Breast epithelium (tissue), 4 donors: ENCODE data around the gene RAB29. TPM values are rescaled to one million over a fixed set of nuclear protein-coding genes. Genes with fewer than 3 reads are reported as not detected.

Experiments
- DNase-seq, 2 donors: peaks; one replicate each; pipeline ENCODE4 v3.0.0-alpha.2; 2019; ENCODE audit warnings: low spot score in 2 of 2
- H3K27ac ChIP-seq, 2 donors: fragments of 200-600 bp; sonication (generic) in 1 of 2; one replicate each; pipeline ENCODE4 v1.5.1; 2016 to 2019; ENCODE audit warnings: mild to moderate bottlenecking in 1 of 2
- H3K27me3 ChIP-seq, 2 donors: fragments of 200-600 bp; sonication (generic) in 1 of 2; one replicate each; pipeline versions ENCODE4 v1.5.1 to v1.6.0; 2017 to 2019; ENCODE audit warnings: control low read depth in 1 of 2, mild to moderate bottlenecking in 1 of 2
- H3K36me3 ChIP-seq: fragments of 200-600 bp; one replicate; pipeline ENCODE4 v1.5.1; 2019
- H3K4me1 ChIP-seq, 2 donors: fragments of 200-600 bp; sonication (generic); one replicate each; pipeline ENCODE4 v1.5.1; 2016 to 2019; ENCODE audit warnings: control low read depth in 1 of 2
- H3K4me3 ChIP-seq, 3 donors: fragments of 200-600 bp; sonication (generic); 1 replicate in 2 of 3; 2 replicates in 1 of 3; pipeline ENCODE4 v1.5.1; 2016 to 2019; ENCODE audit warnings: mild to moderate bottlenecking in 3 of 3, moderate library complexity in 2 of 3
- H3K9me3 ChIP-seq, 2 donors: fragments of 200-600 bp; sonication (generic) in 1 of 2; one replicate each; pipeline ENCODE4 v1.5.1; 2016 to 2019; ENCODE audit warnings: control low read depth in 1 of 2
- POLR2A ChIP-seq: fragments of 450-650 bp; IDR thresholded peaks from one replicate; pipeline ENCODE4 v1.6.1; 2016; ENCODE audit warnings: antibody characterized with exemption, mild to moderate bottlenecking, moderate library complexity
- POLR2AphosphoS5 ChIP-seq, 3 donors: sonication (generic); formaldehyde crosslinking; IDR thresholded peaks; one replicate each; pipeline ENCODE4 v1.6.1; 2017; ENCODE audit warnings: antibody characterized with exemption in 3 of 3
- intact Hi-C: fragments of 100-400 bp; cut with DNase I; formaldehyde crosslinking; loops from one replicate; pipeline ENCODE4 v1.15.1; 2023; ENCODE audit warnings: low total_unique reads
- total RNA-seq, 3 donors: library from RNA; depleted of rRNA; stranded (reverse); fragments of >200 nt; gene quantifications; one replicate each; pipeline ENCODE4 v1.1.0, GENCODE V29; 2016
- TF ChIP-seq, protein P1 (sequence below), 3 donors: fragments of 450-650 bp; IDR thresholded peaks; one replicate each; pipeline ENCODE4 v1.5.1; 2016 to 2017; ENCODE audit warnings: antibody characterized with exemption in 3 of 3, mild to moderate bottlenecking in 3 of 3, moderate library complexity in 3 of 3

The RAB29 gene
- total RNA-seq, 3 donors from 2014 or later: 22.4 to 30.3 (median 23.9) TPM

DNA sequence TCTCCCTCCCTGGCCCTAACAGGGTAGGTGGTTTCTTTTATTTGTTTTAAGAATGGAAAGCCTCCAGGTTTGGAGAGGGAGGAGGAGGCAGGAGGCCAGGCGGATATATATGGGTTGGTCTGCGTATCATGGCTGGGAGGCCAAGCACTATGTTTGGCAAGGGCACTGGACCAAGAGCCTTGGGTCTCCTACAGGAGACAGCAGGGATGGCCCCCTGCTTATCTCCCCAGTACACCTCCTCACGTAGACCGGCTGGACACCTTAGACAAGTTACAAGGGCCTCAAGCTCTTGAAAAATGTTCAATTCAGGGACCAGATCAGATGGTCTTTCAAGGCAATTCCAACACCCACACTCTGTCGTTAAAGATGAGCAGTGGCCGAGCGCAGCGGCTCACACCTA lies 26.8 kb upstream of the RAB29 start:
- H3K4me1 ChIP-seq: peaks cover 0 to 5% of the 10 kb centered on the region in 2 donors
- no peak overlapping the region for H3K4me3 ChIP-seq

DNA sequence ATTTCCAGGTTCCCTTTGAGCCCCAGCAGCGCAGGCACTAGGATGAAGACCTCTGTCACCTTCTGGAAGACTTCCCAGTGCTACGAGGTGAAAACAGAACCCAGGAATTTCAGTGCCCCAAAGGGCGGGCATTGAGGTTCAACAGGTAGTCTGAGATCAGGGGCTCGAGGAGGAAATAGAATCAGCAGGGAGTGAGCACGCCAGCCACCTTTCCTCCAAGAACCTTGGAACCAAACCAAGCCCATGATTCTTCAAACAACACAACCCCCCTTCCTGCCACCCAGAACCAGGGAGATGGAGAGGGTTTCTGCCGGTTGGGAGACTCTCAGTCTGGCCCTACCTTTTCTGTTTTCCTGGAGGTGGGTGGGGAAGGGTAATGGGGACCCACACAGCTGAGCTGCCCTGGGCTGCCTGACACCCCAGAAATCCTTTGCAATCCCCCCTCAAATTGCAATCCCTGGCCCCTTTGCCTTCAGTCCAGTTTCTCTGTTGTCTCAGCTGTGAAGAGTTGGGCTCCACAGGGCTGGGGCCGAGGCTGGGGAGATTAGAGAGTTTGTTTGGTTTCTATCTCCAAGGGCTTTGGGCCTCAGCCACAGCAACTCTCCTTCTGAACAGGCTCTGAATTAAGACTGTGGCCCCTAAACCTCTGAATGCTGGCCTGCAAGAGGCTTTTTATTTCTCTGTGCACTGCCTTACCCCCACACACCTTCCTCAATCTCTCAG lies 25.9 kb upstream of the RAB29 start:
- Histone ChIP-seq H3K9me3 (no peaks in the 10 kb centered on the region), H3K4me3 (no peak overlapping the region), H3K27ac (no peak overlapping the region), H3K36me3 (no peaks in the 10 kb centered on the region), H3K4me1 (peaks cover 0 to 5% of the 10 kb centered on the region in 2 donors), H3K27me3 (no peaks in the 10 kb centered on the region)
- TF ChIP-seq, protein P1, sequence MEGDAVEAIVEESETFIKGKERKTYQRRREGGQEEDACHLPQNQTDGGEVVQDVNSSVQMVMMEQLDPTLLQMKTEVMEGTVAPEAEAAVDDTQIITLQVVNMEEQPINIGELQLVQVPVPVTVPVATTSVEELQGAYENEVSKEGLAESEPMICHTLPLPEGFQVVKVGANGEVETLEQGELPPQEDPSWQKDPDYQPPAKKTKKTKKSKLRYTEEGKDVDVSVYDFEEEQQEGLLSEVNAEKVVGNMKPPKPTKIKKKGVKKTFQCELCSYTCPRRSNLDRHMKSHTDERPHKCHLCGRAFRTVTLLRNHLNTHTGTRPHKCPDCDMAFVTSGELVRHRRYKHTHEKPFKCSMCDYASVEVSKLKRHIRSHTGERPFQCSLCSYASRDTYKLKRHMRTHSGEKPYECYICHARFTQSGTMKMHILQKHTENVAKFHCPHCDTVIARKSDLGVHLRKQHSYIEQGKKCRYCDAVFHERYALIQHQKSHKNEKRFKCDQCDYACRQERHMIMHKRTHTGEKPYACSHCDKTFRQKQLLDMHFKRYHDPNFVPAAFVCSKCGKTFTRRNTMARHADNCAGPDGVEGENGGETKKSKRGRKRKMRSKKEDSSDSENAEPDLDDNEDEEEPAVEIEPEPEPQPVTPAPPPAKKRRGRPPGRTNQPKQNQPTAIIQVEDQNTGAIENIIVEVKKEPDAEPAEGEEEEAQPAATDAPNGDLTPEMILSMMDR (IDR thresholded peaks at IDR 0.05): no peak
- TF ChIP-seq POLR2A: no peak
- TF ChIP-seq POLR2AphosphoS5 (IDR thresholded peaks at IDR 0.05): no peak
- DNase-seq: no peak
- intact Hi-C loops: no loop called here

More for the DNA sequence above, 26.8 kb upstream of the RAB29 start:
- H3K9me3 ChIP-seq: no peaks in the 10 kb centered on the region
- H3K27me3 ChIP-seq: no peaks in the 10 kb centered on the region
- intact Hi-C loops: no loop called here
- H3K36me3 ChIP-seq: no peaks in the 10 kb centered on the region
- TF ChIP-seq POLR2AphosphoS5 (IDR thresholded peaks at IDR 0.05) (no peak), POLR2A (no peak)
- TF ChIP-seq, protein P1 (IDR thresholded peaks at IDR 0.05): no peak
- no peak for DNase-seq
- no peak overlapping the region for H3K27ac ChIP-seq

DNA sequence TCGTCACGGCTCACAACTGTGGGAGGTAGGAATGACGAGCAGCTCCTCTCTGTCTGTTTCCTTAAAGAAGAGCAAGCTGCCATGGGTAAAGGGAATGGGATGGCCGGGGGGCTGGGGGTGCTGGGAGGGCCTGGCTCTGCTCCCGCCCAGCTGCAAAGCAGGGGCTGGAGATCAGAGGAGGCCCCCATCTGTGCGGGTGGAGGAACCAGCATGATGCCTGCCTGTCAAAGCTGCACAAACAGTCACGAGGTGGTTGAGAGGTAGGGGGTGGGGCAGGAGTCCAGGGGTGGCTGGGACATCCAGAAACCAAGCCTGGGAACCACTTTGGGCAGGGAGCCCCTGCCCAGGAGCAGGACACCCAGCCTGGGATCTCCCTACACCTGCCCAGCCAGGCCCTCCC lies 25.1 kb upstream of the RAB29 start:
- TF ChIP-seq POLR2A (no peak), POLR2AphosphoS5 (IDR thresholded peaks at IDR 0.05) (no peak)
- TF ChIP-seq, protein P1 (IDR thresholded peaks at IDR 0.05): no peak
- Histone ChIP-seq H3K27me3 (no peaks in the 10 kb centered on the region), H3K9me3 (no peaks in the 10 kb centered on the region), H3K27ac (no peak overlapping the region), H3K36me3 (no peaks in the 10 kb centered on the region), H3K4me3 (no peak overlapping the region), H3K4me1 (peaks cover 0 to 5% of the 10 kb centered on the region in 2 donors)
- intact Hi-C loops: no loop called here
- DNase-seq: no peak

DNA sequence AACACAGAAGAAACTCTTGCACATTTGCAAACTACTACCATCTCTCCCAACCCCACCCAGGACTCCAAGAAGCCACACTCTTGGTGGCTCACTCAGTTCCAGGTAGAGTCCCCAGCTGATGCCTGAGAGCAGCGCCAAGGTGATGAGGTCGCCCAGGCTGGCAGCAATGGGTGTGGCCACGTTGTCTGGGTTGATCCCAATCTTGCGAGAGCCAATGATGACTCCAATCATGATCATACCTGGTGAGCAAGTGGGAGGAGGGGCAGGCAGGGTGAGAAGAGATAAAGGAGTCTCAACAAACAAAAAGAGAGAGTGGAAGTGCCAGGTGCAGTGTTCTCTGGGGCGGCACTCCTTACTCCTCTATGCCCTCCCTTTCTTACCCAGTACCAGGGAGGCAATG lies 23.3 kb upstream of the RAB29 start:
- no peak overlapping the region for H3K27ac ChIP-seq
- H3K27me3 ChIP-seq: no peaks in the 10 kb centered on the region
- H3K36me3 ChIP-seq: no peaks in the 10 kb centered on the region
- intact Hi-C loops: loop anchor here (10.0 kb wide), 1 partner anchor 176 kb away; no protein-coding TSS in a partner anchor
- H3K4me3 ChIP-seq: no peak overlapping the region
- no peak for DNase-seq
- H3K9me3 ChIP-seq: no peaks in the 10 kb centered on the region
- TF ChIP-seq, protein P1 (IDR thresholded peaks at IDR 0.05): no peak
- TF ChIP-seq POLR2A: no peak
- no peak for TF ChIP-seq POLR2AphosphoS5 (IDR thresholded peaks at IDR 0.05)
- no peaks in the 10 kb centered on the region for H3K4me1 ChIP-seq

DNA sequence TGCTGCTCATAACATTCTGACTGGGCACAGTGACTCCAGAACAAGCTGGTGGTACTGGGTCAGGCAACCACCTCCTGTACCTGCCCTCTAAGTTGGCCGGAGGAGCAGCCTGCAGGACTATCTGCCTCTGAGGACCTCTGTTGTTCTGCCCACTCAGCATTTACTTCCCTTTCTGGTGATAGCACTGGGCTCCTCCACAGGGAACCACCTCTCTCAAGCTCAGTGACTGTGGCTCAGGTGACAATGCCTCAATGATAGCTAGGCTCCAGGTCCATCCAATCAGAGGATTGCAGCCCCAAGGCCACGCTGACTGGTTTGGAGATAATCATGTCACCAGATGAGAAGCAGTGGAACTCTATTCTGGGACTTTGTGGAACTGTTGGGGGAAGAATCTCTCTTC lies 21.9 kb upstream of the RAB29 start:
- DNase-seq: no peak
- Histone ChIP-seq H3K36me3 (no peaks in the 10 kb centered on the region), H3K4me3 (no peak overlapping the region), H3K27me3 (no peaks in the 10 kb centered on the region), H3K4me1 (no peaks in the 10 kb centered on the region), H3K27ac (no peak overlapping the region), H3K9me3 (no peaks in the 10 kb centered on the region)
- no peak for TF ChIP-seq POLR2AphosphoS5 (IDR thresholded peaks at IDR 0.05)
- TF ChIP-seq POLR2A: no peak
- TF ChIP-seq, protein P1 (IDR thresholded peaks at IDR 0.05): no peak
- intact Hi-C loops: loop anchor here (10.0 kb wide), 1 partner anchor 178 kb away; no protein-coding TSS in a partner anchor
